ENCODE data around the gene RLF. TPM values are rescaled to one million over a fixed set of nuclear protein-coding genes. Genes with fewer than 3 reads are reported as not detected.

RLF gene
- total and polyA plus RNA-seq, 2 of the 8 experiments (the other 6 are each of a cell fraction or from before 2014, with no cell fraction given) = 4.2 to 18.0 TPM

DNA sequence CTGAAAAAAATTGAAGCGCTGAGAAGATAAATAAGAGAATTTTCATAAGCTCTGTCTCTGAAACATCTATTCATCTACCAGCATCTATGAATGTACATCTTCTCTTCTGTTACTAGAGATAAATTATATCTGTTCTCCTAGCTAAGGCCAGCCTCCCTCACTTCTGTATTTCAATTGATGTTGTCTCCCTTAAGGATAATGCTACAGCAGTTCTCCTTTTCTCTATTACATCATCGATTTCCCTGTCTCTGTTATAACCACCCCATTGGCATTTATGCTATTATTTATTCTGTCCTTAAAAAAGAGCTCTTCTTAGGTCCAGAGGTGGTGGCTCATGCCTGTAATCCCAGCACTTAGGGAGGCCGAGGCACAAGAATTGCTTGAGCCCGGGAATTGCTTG, 43.7 kb downstream of the RLF start (continued):
- TF ChIP-seq RAD21 (IDR thresholded peaks at IDR 0.05 in 1 of 2, conservative IDR thresholded peaks at IDR 0.05 in 1 of 2; ENCODE audit: low read depth in 2 of 2, low read length in 2 of 2) (no peak), FOSL1 (IDR thresholded peaks at IDR 0.05; ENCODE audit: insufficient read depth, low read depth, low read length) (no peak), SRF (IDR thresholded peaks at IDR 0.05; ENCODE audit: low read depth, low read length) (no peak), SP4 (IDR thresholded peaks at IDR 0.05; ENCODE audit: low read length) (no peak), NRF1 (IDR thresholded peaks at IDR 0.05; ENCODE audit: low read depth, low read length) (no peak)
